C4-2B (cell line): ENCODE results near the gene RNF32.

ENCODE experiments used
- CTCF ChIP-seq: fragments of 450-650 bp; conservative IDR thresholded peaks from 2 replicates; pipeline ENCODE4 v1.5.1; 2017; ENCODE audit warnings: mild to moderate bottlenecking
- ZFX ChIP-seq: fragments of 450-650 bp; IDR thresholded peaks from 2 replicates; pipeline ENCODE4 v1.6.1; 2017

- TF ChIP-seq CTCF (no peak), ZFX (no peak)
Observed at GRCh38 chr7:156693627-156694026, 53.1 kb downstream of the RNF32 start.
